IMR-90 (cell line): ENCODE measurements around the gene KDM2A. TPM values are rescaled to one million over a fixed set of nuclear protein-coding genes. Genes with fewer than 3 reads are reported as not detected.

Experiments used
- ATAC-seq: fragments of 200-7000 bp; cut with Tn5 transposase; 2 replicates; pipeline ENCODE4 v1.9.1; 2020; ENCODE audit warnings: low read depth, mild to moderate bottlenecking, moderate library complexity
- BruUV-seq: library from RNA; stranded (reverse); fragments of 400-500 nt; replicated peaks from 2 replicates; lab custom pipeline; 2021; lab: Mats Ljungman, UMichigan
- CTCF ChIA-PET: fragments of 300-600 bp; formaldehyde crosslinking; extraction: SDS; loops from one replicate; lab custom pipeline; 2021; ENCODE audit warnings: antibody characterized with exemption; lab: Yijun Ruan, JAX
- POLR2A ChIA-PET: fragments of 300-600 bp; sonication (Branson Sonifier 250); formaldehyde crosslinking; loops from one replicate; lab custom pipeline; 2022; ENCODE audit warnings: antibody characterized with exemption; ENCODE audit not compliant: unreplicated experiment; lab: Charles Lee
- DNase-seq: peaks from one replicate; pipeline ENCODE4 v3.0.0; 2013
- H2AFZ ChIP-seq: replicated peaks from 2 replicates; pipeline ENCODE3; 2013; ENCODE audit warnings: low read length, mild to moderate bottlenecking; ENCODE audit not compliant: poor library complexity
- H2AK5ac ChIP-seq: 2 replicates; pipeline ENCODE4 v1.6.1; 2013; ENCODE audit warnings: low read depth, low read length, inconsistent platforms
- H2AK9ac ChIP-seq: replicated peaks from 2 replicates; pipeline ENCODE3; 2013; ENCODE audit warnings: mild to moderate bottlenecking, low read depth, low read length, moderate library complexity; ENCODE audit not compliant: poor library complexity
- H2BK120ac ChIP-seq: 2 replicates; pipeline ENCODE4 v1.6.1; 2013; ENCODE audit warnings: low read depth, low read length, inconsistent platforms
- H2BK15ac ChIP-seq: 3 replicates; pipeline ENCODE4 v1.6.1; 2013; ENCODE audit warnings: low read depth, low read length, inconsistent platforms
- H2BK20ac ChIP-seq: 2 replicates; pipeline ENCODE4 v1.6.1; 2013; ENCODE audit warnings: low read depth, mild to moderate bottlenecking, inconsistent platforms, low read length, moderate library complexity
- H2BK5ac ChIP-seq: 2 replicates; pipeline ENCODE4 v1.6.1; 2013; ENCODE audit warnings: mild to moderate bottlenecking, low read depth, low read length, inconsistent platforms; ENCODE audit not compliant: poor library complexity, severe bottlenecking
- H3K14ac ChIP-seq: replicated peaks from 2 replicates; pipeline ENCODE4 v1.6.1; 2013; ENCODE audit warnings: low read depth, low read length, inconsistent platforms
- H3K18ac ChIP-seq: 2 replicates; pipeline ENCODE4 v1.6.1; 2013; ENCODE audit warnings: low read depth, low read length, control low read depth
- H3K23ac ChIP-seq: 2 replicates; pipeline ENCODE4 v1.6.1; 2013; ENCODE audit warnings: low read depth, low read length, inconsistent platforms
- H3K27ac ChIP-seq: 2 replicates; pipeline ENCODE4 v1.5.1; 2013; ENCODE audit warnings: mild to moderate bottlenecking, control low read depth, low read length; ENCODE audit not compliant: insufficient read depth
- H3K27me3 ChIP-seq: 2 replicates; pipeline ENCODE4 v1.6.1; 2013; ENCODE audit warnings: low read length; ENCODE audit not compliant: control insufficient read depth, insufficient read depth
- H3K36me3 ChIP-seq: 2 replicates; pipeline ENCODE4 v1.6.1; 2013; ENCODE audit warnings: low read length, mixed read lengths; ENCODE audit not compliant: control insufficient read depth, insufficient read depth
- H3K4ac ChIP-seq: 2 replicates; pipeline ENCODE4 v1.6.1; 2013; ENCODE audit warnings: low read depth, low read length, inconsistent platforms
- H3K4me1 ChIP-seq: 2 replicates; pipeline ENCODE4 v1.6.1; 2013; ENCODE audit warnings: low read length, mixed read lengths; ENCODE audit not compliant: control insufficient read depth, insufficient read depth
- H3K4me2 ChIP-seq: 2 replicates; pipeline ENCODE4 v1.6.1; 2013; ENCODE audit warnings: low read depth, mild to moderate bottlenecking, control low read depth, low read length, moderate library complexity
- H3K4me3 ChIP-seq: 2 replicates; pipeline ENCODE4 v1.5.1; 2013; ENCODE audit warnings: low read depth, mild to moderate bottlenecking, control low read depth, low read length, moderate library complexity; ENCODE audit not compliant: insufficient read depth
- H3K56ac ChIP-seq: 2 replicates; pipeline ENCODE4 v1.6.1; 2013; ENCODE audit warnings: low read length, inconsistent platforms; ENCODE audit not compliant: insufficient read depth; ENCODE audit errors: extremely low read depth
- H3K79me1 ChIP-seq, 2 experiments: 2 replicates each; pipeline ENCODE4 v1.6.1; 2013; ENCODE audit warnings: low read length in 2 of 2, inconsistent platforms in 1 of 2, low read depth in 1 of 2
- H3K9ac ChIP-seq: 2 replicates; pipeline ENCODE4 v1.6.1; 2013; ENCODE audit warnings: low read depth, low read length, control low read depth
- H3K9me1 ChIP-seq: 2 replicates; pipeline ENCODE4 v1.6.1; 2013; ENCODE audit warnings: low read length, inconsistent platforms; ENCODE audit not compliant: insufficient read depth
- H3K9me3 ChIP-seq: 2 replicates; pipeline ENCODE4 v1.6.1; 2013; ENCODE audit warnings: low read length; ENCODE audit not compliant: control insufficient read depth, insufficient read depth
- H4K20me1 ChIP-seq: 2 replicates; pipeline ENCODE4 v1.6.1; 2013; ENCODE audit warnings: low read length, inconsistent platforms; ENCODE audit not compliant: insufficient read depth
- H4K5ac ChIP-seq: 2 replicates; pipeline ENCODE4 v1.6.1; 2013; ENCODE audit warnings: mild to moderate bottlenecking, low read depth, low read length, control low read depth
- H4K8ac ChIP-seq, 2 experiments: 2 replicates each; pipeline ENCODE4 v1.6.1; 2013; ENCODE audit warnings: low read depth in 2 of 2, low read length in 2 of 2, control low read depth in 1 of 2, inconsistent platforms in 1 of 2
- H4K91ac ChIP-seq: 2 replicates; pipeline ENCODE4 v1.6.1; 2013; ENCODE audit warnings: low read depth, low read length, inconsistent platforms; ENCODE audit not compliant: insufficient read depth
- BHLHE40 ChIP-seq: fragments of 150-350 bp; IDR thresholded peaks from 2 replicates; pipeline ENCODE4 v1.6.1; 2016; ENCODE audit warnings: mild to moderate bottlenecking, low read depth, low read length
- CHD1 ChIP-seq: IDR thresholded peaks from 2 replicates; pipeline ENCODE4 v1.6.1; 2012; ENCODE audit warnings: low read depth, low read length, improper control_type of control experiment
- CTCF ChIP-seq: conservative IDR thresholded peaks from 2 replicates; pipeline ENCODE4 v1.5.1; 2012; ENCODE audit warnings: mild to moderate bottlenecking, low read depth, low read length, improper control_type of control experiment
- MAZ ChIP-seq: IDR thresholded peaks from 2 replicates; pipeline ENCODE4 v1.6.1; 2012; ENCODE audit warnings: low read depth, mild to moderate bottlenecking, low read length, improper control_type of control experiment, moderate library complexity, borderline replicate concordance
- MXI1 ChIP-seq: IDR thresholded peaks from 2 replicates; pipeline ENCODE4 v1.6.1; 2012; ENCODE audit warnings: low read depth, mild to moderate bottlenecking, low read length, moderate library complexity, borderline replicate concordance
- POLR2A ChIP-seq: IDR thresholded peaks from 2 replicates; pipeline ENCODE4 v1.6.1; 2012; ENCODE audit warnings: mild to moderate bottlenecking, low read depth, low read length
- WGBS, 2 experiments: methylation state at CpG; one replicate each; pipeline versions ENCODE4 v1.1.5 to v1.1.7; 2013; ENCODE audit warnings: missing lambda C conversion rate in 2 of 2; ENCODE audit not compliant: insufficient read length in 1 of 2; ENCODE audit errors: extremely low coverage in 2 of 2; 5-methylcytosine and 5-hydroxymethylcytosine counted together
- dilution Hi-C: fragments of 300-500 bp; cut with HindIII; formaldehyde crosslinking; loops from one replicate; pipeline ENCODE4 v1.14.3; 2018; ENCODE audit warnings: low sequenced_read_pairs; ENCODE audit not compliant: unreplicated experiment
- in situ Hi-C: fragments of 300-500 bp; cut with MboI; formaldehyde crosslinking; loops from 3 replicates; pipeline ENCODE4 v1.14.3; 2019; ENCODE audit warnings: low sequenced_read_pairs, inconsistent platforms, mixed read lengths
- intact Hi-C: fragments of 100-400 bp; cut with micrococcal nuclease; formaldehyde crosslinking; loops from 2 replicates; pipeline ENCODE4 v1.10.0; 2022
- polyA plus RNA-seq, 3 experiments: library from polyadenylated mRNA; depleted of rRNA; stranded (reverse); fragments of >200 nt; gene quantifications; 2 replicates each; pipeline ENCODE4 v1.2.3, GENCODE V29; 2012; ENCODE audit warnings: low replicate concordance in 1 of 3
- total RNA-seq: library from RNA; depleted of rRNA; stranded (reverse); fragments of >200 nt; gene quantifications from 2 replicates; pipeline ENCODE4 v1.2.3, GENCODE V29; 2012

Gene KDM2A
- total and polyA plus RNA-seq, 2 of the 4 experiments (the other 2 are of a cell fraction) = 26.7 to 42.6 TPM

GRCh38 chr11:67073908-67074307 lies 45.2 kb upstream of the KDM2A start:
- Histone ChIP-seq H4K20me1 (no peaks in the 10 kb centered on the region), H2BK15ac (no peak overlapping the region), H3K27ac (no peak overlapping the region), H3K36me3 (no peaks in the 10 kb centered on the region), H3K9me3 (no peaks in the 10 kb centered on the region), H2BK5ac (no peak overlapping the region), H3K18ac (no peak overlapping the region), H4K8ac (no peak overlapping the region), H4K91ac (no peak overlapping the region), H3K9ac (no peak overlapping the region), H3K4me2 (no peak overlapping the region), H3K23ac (no peak overlapping the region), H3K27me3 (peaks cover 2% of the 10 kb centered on the region; the same call in 1 of the 2 replicates), H3K4me1 (no peaks in the 10 kb centered on the region), H3K9me1 (no peaks in the 10 kb centered on the region), H2AK5ac (no peak overlapping the region), H2BK20ac (no peak overlapping the region), H4K5ac (no peak overlapping the region), H3K4me3 (no peak overlapping the region), H2AK9ac (no peak overlapping the region), H3K4ac (no peak overlapping the region), H2AFZ (no peak overlapping the region), H3K14ac (no peak overlapping the region), H2BK120ac (no peak overlapping the region), H3K79me1 (no peaks in the 10 kb centered on the region), H3K56ac (no peak overlapping the region)
- in situ Hi-C loops (no loop called here), intact Hi-C loops (no loop called here), dilution Hi-C loops (no loop called here)
- ChIA-PET CTCF (interaction anchor here (0.7 kb wide), 1 partner anchor 96 kb away, joined by 3 read pairs; no protein-coding TSS in a partner anchor), POLR2A (interaction anchor here (0.7 kb wide), 1 partner anchor 68 kb away, joined by 16 read pairs; no protein-coding TSS in a partner anchor)
- TF ChIP-seq POLR2A (no peak), MXI1 (no peak), CHD1 (no peak), BHLHE40 (no peak), MAZ (no peak), CTCF (no peak)
- ATAC-seq = no peak
- no TSS peak for BruUV-seq
- 75% methylated on average over 9 of the region's 9 CpGs; no CpG with 5 or more reads in 1 of the 2 experiments for WGBS, 2 experiments
- DNase-seq = no peak
